Stomach (tissue), 4 donors: Measurements from ENCODE around the gene NPIPB8.
"Not testable (repeated sequence)": the region's sequence is repeated elsewhere in the genome, so short reads cannot be mapped to it uniquely, and the experiment has no call there.

ENCODE experiments used
- CTCF ChIP-seq, 7 experiments: fragments of 450-650 bp in 4 of 7; fragments of 200-600 bp in 3 of 7; sonication (generic) in 3 of 7; IDR thresholded peaks; one replicate each; pipeline ENCODE4 v1.5.1; 2016 to 2019; ENCODE audit warnings: antibody characterized with exemption in 7 of 7, control low read depth in 2 of 7, mild to moderate bottlenecking in 1 of 7
- EP300 ChIP-seq: sonication (generic); formaldehyde crosslinking; IDR thresholded peaks from one replicate; pipeline ENCODE4 v1.6.1; 2017; ENCODE audit warnings: antibody characterized with exemption
- POLR2A ChIP-seq, 4 donors: fragments of 450-650 bp; IDR thresholded peaks; one replicate each; pipeline ENCODE4 v1.6.1; 2016; ENCODE audit warnings: antibody characterized with exemption in 4 of 4, control low read depth in 2 of 4, mild to moderate bottlenecking in 1 of 4, moderate library complexity in 1 of 4
- POLR2AphosphoS5 ChIP-seq, 3 donors: sonication (generic); formaldehyde crosslinking; IDR thresholded peaks; one replicate each; pipeline ENCODE4 v1.6.1; 2016; ENCODE audit warnings: antibody characterized with exemption in 3 of 3

- not testable (repeated sequence) for TF ChIP-seq CTCF (IDR thresholded peaks at IDR 0.05); POLR2A (IDR thresholded peaks at IDR 0.05); POLR2AphosphoS5 (IDR thresholded peaks at IDR 0.05); EP300
Observed at GRCh38 chr16:28700349-28700748, 62.5 kb downstream of the NPIPB8 start.
